ENCODE results near the gene LCP1.

Gene LCP1

DNA sequence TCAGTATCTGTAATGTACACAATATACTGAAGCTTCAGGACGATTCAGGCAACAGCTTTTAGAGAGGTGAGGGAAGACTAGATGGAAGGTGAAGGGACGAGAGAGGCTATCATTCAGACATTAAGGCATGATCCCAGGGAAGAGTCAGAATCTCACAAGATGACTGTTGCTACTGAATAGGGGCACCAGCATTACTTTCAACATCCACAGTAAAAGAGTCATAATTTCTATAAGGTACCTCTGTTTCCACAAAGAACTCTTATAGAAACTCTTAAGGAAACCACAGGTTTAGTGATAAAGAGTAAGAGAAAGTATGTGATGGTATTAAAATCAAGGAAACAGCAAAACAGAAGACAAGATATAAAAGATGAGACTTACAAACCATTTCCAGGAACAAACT, 23.0 kb downstream of the LCP1 start:
- DNase-seq (ENCODE audit: low spot score) = no peak

DNA sequence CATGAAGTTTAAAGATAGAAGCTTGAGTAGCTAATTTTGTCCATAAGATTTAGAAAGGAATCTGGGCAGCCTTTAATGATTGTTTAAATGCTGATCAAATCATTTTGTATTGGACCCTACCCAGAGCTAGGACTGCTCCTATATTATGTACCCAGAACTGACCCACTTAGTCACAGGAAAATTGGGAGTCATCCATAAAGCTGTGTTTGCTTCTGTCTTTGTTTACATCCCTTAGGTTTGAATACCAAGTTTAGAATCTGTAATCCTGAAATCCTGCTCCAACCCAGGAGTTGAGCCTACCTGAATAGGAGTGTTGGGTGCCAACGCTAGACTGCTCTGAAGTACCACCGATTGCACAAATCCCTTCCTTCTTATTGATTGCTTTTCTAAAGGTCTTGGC, 23.8 kb downstream of the LCP1 start:
- no peak for DNase-seq (ENCODE audit: low spot score)

GRCh38 chr13:46154136-46154801, 27.7 kb downstream of the LCP1 start:
- no peak for DNase-seq (ENCODE audit: low spot score)

GRCh38 chr13:46152627-46153328, 29.2 kb downstream of the LCP1 start:
- DNase-seq (ENCODE audit: low spot score) = no peak

DNA sequence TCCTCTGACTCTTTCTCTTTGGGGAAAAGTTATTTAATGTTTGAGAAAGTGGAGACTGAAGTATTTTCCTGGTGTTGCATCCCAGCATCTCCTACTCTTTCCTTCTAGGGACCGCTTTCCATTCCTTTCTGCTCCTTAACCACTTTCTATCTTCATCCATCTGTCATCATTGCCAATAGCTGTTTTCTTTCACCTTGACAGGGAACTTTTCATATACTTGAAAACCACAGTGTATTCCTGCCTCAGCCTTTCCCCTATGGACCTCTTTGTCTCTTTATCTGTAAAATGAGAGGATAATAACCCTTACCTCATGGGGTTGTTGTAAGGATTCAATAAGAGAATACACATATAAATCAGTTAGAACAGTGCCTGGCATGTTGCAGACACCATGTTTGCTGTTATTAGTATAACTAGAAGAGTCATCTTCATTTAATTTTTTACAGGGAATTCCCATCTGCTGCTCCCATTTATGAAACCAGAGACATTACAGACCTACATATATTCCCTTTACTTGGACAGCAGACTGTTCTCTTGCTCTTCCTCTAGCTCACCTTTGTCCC, 31.8 kb downstream of the LCP1 start:
- DNase-seq (ENCODE audit: low spot score) = no peak

DNA sequence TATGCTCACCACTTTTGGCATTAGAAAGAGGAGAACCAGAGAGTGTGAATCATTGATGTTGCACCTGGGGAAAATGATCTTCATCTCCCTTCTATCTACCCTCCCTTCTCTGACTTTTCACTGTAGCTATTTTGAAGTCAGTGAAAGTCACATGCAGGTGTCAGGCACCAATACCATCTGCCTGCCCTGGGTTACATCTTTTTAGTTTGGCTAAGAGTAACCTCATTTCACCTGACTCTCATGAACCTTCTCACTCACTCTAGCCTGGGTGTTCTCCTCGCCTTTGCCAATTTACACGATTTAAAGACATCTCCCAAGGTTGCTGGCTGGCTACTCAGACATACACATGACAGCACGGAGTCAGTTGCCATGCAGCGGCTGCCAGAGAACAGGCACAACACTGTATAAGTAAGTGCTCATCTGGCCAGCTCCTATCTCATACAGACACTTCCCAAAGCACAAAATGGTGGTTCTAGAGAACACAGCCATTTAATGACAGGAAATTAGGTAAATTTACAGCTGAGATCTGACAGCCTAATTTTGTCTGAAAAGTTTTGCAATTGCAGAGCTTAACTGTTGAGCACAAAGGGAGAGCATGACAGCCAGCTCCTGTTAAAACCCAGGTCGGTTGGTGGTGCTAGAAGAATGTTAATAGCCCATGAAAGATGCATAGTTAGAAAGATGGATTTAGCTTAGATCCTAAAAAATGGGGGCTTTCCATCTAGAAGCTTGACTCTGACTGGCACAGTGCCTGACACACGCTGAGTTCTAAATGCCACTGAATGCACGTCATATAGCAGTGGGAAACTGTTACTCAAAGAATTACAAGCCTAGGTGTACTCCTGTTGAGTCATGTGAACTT, 32.5 kb downstream of the LCP1 start:
- no peak for DNase-seq (ENCODE audit: low spot score)

DNA sequence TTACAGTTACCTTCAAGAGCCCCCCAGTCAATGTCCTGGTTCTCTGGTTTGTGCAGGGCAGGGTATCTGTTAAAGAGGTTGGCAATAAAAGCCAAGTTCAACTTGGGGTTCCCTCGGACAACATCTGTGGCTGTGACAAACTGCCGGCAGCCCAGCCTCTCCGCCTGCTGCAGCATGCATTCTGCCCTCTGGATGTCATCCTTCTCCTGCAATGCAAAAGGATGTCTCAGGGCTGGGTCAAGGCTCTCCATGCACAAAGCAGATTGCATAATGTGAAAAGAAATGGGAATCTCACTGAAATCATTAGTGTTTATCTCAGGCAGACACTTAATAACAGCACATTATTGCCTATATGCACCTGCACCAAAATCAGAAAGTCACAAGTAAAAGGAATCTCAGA, 35.1 kb downstream of the LCP1 start:
- peak; percentile 57 for DNase-seq (ENCODE audit: low spot score)

DNA sequence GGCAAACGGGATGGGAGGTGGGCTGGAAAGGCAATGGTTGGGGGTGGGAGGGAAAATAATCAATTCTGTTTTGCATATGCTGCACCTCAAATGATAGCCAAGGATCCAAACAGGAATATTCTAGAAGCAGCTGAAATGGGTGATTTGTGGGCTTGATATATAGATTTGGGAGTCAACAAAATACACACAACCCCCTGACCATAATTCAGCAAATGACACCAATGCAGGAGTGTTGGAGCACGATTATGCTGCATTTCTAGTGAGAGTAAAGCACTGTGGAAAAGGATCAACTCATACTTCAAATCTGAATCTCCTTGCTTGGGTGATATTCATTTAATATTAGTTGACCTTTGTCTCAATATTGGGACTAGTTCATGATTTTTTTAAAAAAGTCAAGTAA, 36.0 kb downstream of the LCP1 start:
- no peak for DNase-seq (ENCODE audit: low spot score)

GRCh38 chr13:46145135-46145534, 36.8 kb downstream of the LCP1 start:
- no peak for DNase-seq (ENCODE audit: low spot score)

DNA sequence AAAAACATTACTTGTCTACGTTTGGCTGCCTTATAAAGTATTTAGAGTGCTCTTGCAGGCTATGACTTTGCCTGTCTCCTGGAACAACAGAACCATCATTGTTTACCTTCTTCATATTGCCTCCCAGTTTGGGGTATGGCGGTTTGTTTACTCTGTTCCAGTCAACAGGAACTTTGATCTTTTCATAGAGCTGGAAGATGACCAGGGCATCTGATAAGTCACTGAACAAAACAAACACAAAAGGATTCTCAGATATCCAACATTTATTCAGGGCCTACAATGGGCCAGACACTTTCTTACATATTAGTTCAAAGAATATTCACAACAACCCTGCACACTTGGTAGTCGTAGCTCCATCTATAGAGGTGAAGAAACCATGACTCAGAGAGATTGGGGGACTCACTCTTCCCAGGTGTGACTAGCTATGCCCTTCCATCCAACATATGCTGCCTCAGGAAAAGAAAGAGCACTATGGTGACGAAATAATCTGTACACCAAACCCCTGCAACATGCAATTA, 38.7 kb downstream of the LCP1 start:
- no peak for DNase-seq (ENCODE audit: low spot score)

DNA sequence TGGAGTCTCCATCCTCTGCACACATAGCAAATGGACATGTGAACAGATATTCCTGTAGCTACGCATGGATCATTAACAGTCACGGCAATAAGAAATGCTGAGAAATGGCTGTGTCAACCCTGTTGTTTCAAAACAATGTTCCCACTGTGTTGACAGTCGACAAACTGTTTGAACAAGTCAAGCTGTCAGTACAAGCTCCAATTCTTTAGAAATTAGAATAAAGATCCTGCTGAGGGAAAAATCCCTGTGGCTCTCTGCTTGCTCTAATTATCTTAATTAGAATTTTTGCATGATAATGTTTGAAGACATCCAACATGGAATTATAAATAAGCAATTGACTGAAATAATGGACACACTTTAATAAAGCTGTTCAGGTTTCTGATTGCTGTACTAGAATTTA, 39.2 kb downstream of the LCP1 start:
- DNase-seq (ENCODE audit: low spot score) = no peak

GRCh38 chr13:46140044-46140443, 41.9 kb downstream of the LCP1 start:
- DNase-seq (ENCODE audit: low spot score) = no peak

GRCh38 chr13:46137627-46138317, 44.2 kb downstream of the LCP1 start:
- DNase-seq (ENCODE audit: low spot score) = no peak

- no peak for DNase-seq (ENCODE audit: low spot score)
These were observed 45.3 kb downstream of the LCP1 start for GRCh38 chr13:46136688-46137087.

- DNase-seq (ENCODE audit: low spot score) = peak; percentile 83
These were observed 46.9 kb downstream of the LCP1 start for GRCh38 chr13:46134961-46135522.

DNA sequence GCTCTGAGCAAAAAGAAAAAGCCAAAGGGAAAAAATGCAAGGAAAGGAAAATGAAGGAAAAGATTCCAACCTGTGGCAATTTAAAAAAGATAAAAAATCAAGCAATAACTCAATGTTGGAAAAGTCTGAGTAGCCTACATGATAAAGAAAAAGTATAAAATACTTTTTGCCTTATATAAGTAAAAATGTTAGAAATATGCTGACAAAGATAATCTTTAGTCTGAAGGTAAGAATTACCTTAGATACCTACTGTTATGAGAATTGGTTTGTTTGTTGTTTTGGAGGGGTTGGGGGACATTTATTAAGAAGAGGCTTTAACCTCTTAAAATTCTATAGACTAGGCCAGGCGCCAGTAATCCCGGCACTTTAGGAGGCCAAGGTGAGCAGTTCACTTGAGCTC, 47.5 kb downstream of the LCP1 start:
- DNase-seq (ENCODE audit: low spot score) = no peak

GRCh38 chr13:46132109-46132508, 49.9 kb downstream of the LCP1 start:
- DNase-seq (ENCODE audit: low spot score) = no peak

DNA sequence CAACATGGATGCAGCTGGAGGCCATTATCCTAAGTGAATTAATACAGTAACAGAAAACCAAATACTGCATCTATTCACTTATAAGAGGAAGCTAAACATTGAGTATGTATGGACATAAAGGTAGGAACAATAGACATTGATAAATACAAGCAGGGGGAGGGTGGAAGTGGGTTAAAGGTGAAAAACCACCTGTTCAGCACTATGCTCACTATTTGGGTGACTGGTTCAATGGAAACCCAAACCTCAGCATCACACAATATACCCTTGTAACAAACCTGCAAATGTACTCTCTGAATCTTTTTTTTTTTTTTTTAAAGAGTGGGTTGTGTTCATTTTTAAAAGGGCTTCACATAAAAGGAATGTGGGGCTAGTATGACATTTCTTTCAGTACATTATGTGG, 50.3 kb downstream of the LCP1 start:
- DNase-seq (ENCODE audit: low spot score) = no peak

DNA sequence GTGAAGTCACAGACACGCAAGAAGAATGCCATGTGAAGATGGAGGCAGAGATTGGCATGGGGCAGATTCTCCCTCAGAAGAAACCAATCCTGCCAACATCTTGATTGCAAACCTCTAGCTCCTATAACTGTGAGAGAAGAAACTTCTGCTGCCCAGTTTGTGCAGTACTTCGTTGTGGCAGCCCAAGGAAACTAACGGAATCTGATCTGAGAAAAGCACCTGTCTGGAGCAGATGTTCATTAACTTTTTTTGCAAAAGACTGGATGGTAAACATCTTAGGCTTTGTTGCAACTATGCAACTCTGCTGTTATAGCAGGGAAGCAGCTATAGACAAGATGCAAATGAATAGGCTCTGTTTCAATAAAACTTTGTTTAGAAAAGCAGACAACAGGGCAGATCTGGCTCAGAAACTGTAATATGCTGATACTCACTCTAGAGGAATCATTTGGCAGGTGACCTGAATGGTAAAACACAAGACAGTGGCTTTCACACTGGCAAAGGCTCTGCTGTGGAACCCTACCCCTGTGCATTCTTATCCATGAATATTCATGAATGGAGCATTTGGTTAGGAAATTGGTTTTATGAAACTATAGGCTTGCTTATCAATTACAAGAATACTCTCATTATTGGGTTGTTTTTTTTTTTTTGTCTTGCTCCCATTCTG, 51.9 kb downstream of the LCP1 start:
- DNase-seq (ENCODE audit: low spot score) = no peak

DNA sequence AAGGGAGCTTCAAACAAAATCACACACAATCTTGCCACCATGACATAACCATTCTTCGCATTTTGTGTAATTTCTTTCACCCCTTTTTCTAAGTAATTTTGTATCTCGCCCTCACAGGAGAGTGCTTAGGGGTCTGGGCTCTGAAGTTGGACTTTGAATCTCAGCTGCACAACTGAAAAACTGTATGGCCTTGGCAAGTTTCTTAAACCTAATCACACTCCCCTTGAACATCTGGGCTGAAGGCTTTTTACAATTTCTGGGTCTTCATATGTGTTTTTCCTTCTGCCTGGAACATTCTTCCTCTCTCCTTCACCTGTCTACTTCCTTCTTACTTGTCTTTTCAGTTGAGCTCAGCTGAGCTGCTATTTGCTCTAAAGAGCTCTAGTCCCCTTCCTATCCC, 52.9 kb downstream of the LCP1 start:
- DNase-seq (ENCODE audit: low spot score) = no peak

Measured in iPS-NIHi11 (cell line).